PC-9 (cell line): ENCODE measurements around the gene IL17RE.

ENCODE experiments used
- EZH2 ChIP-seq: fragments of 200-600 bp; sonication (generic); IDR thresholded peaks from 2 replicates; pipeline ENCODE4 v1.8.0; 2017; ENCODE audit warnings: antibody characterized with exemption, low read depth
- TF ChIP-seq, protein P1 (sequence below): fragments of 200-600 bp; sonication (generic); conservative IDR thresholded peaks from 2 replicates; pipeline ENCODE4 v1.6.1; 2017; ENCODE audit warnings: mixed run types, antibody characterized with exemption, mild to moderate bottlenecking, moderate library complexity

DNA sequence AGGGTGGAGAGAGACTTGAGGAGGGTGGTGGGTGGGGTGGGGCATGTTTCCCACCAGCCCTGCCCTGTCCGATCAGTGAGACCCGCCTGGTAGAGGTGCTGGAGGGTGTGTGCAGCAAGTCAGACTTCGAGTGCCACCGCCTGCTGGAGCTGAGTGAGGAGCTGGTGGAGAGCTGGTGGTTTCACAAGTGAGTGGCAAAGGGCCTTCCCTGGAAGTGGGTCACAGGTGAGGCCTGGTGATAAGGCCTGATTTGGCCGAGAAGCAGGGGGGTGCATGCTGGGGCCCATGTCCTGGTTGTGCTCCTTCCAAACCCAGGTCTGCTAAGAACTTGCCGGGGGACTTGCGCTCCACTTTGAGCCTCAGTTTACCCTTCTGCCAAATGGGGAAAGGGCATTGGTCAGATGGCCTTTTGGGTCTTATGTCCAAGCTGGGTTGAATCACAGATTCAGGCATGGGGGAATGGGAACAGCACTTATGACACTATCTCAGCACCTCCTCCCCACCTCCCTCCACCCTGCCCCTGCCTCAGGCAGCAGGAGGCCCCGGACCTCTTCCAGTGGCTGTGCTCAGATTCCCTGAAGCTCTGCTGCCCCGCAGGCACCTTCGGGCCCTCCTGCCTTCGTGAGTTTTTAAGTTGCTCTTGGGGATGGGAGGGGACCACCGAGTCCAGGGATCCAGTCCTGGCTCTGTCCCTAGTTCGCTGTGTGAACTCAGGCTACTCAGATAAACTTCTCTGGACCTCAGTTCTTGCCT lies 35.0 kb downstream of the IL17RE start:
- TF ChIP-seq, protein P1, sequence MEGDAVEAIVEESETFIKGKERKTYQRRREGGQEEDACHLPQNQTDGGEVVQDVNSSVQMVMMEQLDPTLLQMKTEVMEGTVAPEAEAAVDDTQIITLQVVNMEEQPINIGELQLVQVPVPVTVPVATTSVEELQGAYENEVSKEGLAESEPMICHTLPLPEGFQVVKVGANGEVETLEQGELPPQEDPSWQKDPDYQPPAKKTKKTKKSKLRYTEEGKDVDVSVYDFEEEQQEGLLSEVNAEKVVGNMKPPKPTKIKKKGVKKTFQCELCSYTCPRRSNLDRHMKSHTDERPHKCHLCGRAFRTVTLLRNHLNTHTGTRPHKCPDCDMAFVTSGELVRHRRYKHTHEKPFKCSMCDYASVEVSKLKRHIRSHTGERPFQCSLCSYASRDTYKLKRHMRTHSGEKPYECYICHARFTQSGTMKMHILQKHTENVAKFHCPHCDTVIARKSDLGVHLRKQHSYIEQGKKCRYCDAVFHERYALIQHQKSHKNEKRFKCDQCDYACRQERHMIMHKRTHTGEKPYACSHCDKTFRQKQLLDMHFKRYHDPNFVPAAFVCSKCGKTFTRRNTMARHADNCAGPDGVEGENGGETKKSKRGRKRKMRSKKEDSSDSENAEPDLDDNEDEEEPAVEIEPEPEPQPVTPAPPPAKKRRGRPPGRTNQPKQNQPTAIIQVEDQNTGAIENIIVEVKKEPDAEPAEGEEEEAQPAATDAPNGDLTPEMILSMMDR = no peak
- no peak for TF ChIP-seq EZH2
